SK-MEL-5 (cell line): Measurements from ENCODE around the gene HESX1. TPM values are rescaled to one million over a fixed set of nuclear protein-coding genes. Genes with fewer than 3 reads are reported as not detected.
A peak's percentile ranks its signal among the peaks of the same experiment; 100 is the strongest.

ENCODE experiments used
- DNase-seq: peaks from one replicate; pipeline ENCODE4 v3.0.0-alpha.2; 2016; ENCODE audit warnings: low read depth, low spot score
- in situ Hi-C: cut with HindIII; loops from 2 replicates; pipeline ENCODE4 v1.10.0; 2016; ENCODE audit warnings: low sequenced_read_pairs, high pct_unique_total_duplicates, low pct_unique_long_range_greater_than_20kb
- polyA plus RNA-seq, 2 experiments: library from polyadenylated mRNA; depleted of rRNA; stranded (reverse); fragments of >200 nt; gene quantifications; 2 replicates each; pipeline ENCODE4 v1.2.3, GENCODE V29; 2015
- total RNA-seq: library from RNA; depleted of rRNA; stranded (reverse); fragments of >200 nt; shearing (Covaris generic); gene quantifications from 2 replicates; pipeline ENCODE4 v1.2.3, GENCODE V29; 2014; rRNA removed

Gene HESX1
- total RNA-seq, result 0.53 and 0.87 TPM in 2 replicates
- 1.3 and 1.6 TPM in 2 replicates for polyA plus RNA-seq (2015; cell fraction: cytosol; rRNA removed)
- 6.1 and 15.2 TPM in 2 replicates for polyA plus RNA-seq (2015; cell fraction: nucleus; rRNA removed)

GRCh38 chr3:57199895-57200297 is at the start of gene HESX1:
Gene HESX1 (minus strand): TSS chr3:57199978. CDS start chr3:57199918, 60 bp downstream.
- no peak for DNase-seq
- in situ Hi-C loops, result no loop called here

GRCh38 chr3:57244946-57245345 is 45.2 kb upstream of the HESX1 start:
- no peak for DNase-seq
- in situ Hi-C loops, result no loop called here

- DNase-seq, result no peak
- in situ Hi-C loops, result no loop called here
Measured at GRCh38 chr3:57234613-57235575, 35.1 kb upstream of the HESX1 start.

- DNase-seq, result no peak
- in situ Hi-C loops, result no loop called here
Measured at GRCh38 chr3:57233799-57234198, 34.0 kb upstream of the HESX1 start.

- no peak for DNase-seq
- in situ Hi-C loops, result no loop called here
Measured at GRCh38 chr3:57230006-57230405, 30.2 kb upstream of the HESX1 start.

- peak; percentile 37 for DNase-seq
- in situ Hi-C loops, result no loop called here
Measured at GRCh38 chr3:57227930-57228751, 28.4 kb upstream of the HESX1 start.

- in situ Hi-C loops, result no loop called here
- DNase-seq, result peak; percentile 91
Measured at GRCh38 chr3:57227204-57227929, 27.6 kb upstream of the HESX1 start, which contains the start of gene APPL1. Gene APPL1 (plus strand): TSS chr3:57227729. CDS start chr3:57227884, 155 bp downstream.

- DNase-seq, result no peak
- in situ Hi-C loops, result no loop called here
Measured at GRCh38 chr3:57226176-57226575, 26.4 kb upstream of the HESX1 start.

- in situ Hi-C loops, result no loop called here
- no peak for DNase-seq
Measured at GRCh38 chr3:57224856-57225255, 25.1 kb upstream of the HESX1 start.

- DNase-seq, result peak; percentile 59
- in situ Hi-C loops, result no loop called here
Measured at GRCh38 chr3:57221883-57222282, 22.1 kb upstream of the HESX1 start.

GRCh38 chr3:57206423-57206822 is 6.6 kb upstream of the HESX1 start:
- no peak for DNase-seq
- in situ Hi-C loops, result no loop called here

- in situ Hi-C loops, result no loop called here
- DNase-seq, result no peak
Measured at GRCh38 chr3:57194641-57195040, 5.1 kb downstream of the HESX1 start.

- no peak for DNase-seq
- in situ Hi-C loops, result no loop called here
Measured at GRCh38 chr3:57192028-57192427, 7.8 kb downstream of the HESX1 start.

- no peak for DNase-seq
- in situ Hi-C loops, result no loop called here
Measured at GRCh38 chr3:57184526-57184925, 15.3 kb downstream of the HESX1 start.

GRCh38 chr3:57179580-57180410 is 20.0 kb downstream of the HESX1 start:
- peak; percentile 59 for DNase-seq
- in situ Hi-C loops, result no loop called here

- in situ Hi-C loops, result no loop called here
- no peak for DNase-seq
Measured at GRCh38 chr3:57176045-57176444, 23.7 kb downstream of the HESX1 start.

GRCh38 chr3:57173687-57174086 is 26.1 kb downstream of the HESX1 start:
- in situ Hi-C loops, result no loop called here

More at GRCh38 chr3:57173687-57174086, 26.1 kb downstream of the HESX1 start:
- no peak for DNase-seq
